OCI-LY1 (cell line): ENCODE data around the gene PLPP1.

Experiments used
- EZH2 ChIP-seq: fragments of 200-600 bp; sonication (generic), shearing (Covaris generic); IDR thresholded peaks from 2 replicates; pipeline ENCODE4 v1.8.0; 2017; ENCODE audit warnings: borderline replicate concordance, mixed run types, mild to moderate bottlenecking, antibody characterized with exemption, low read length, moderate library complexity, mixed read lengths
- TF ChIP-seq, protein P1 (sequence below): fragments of 200-600 bp; sonication (generic), shearing (Covaris generic); IDR thresholded peaks from 2 replicates; pipeline ENCODE4 v1.5.1; 2017; ENCODE audit warnings: mild to moderate bottlenecking, antibody characterized with exemption, low read length, moderate library complexity, mixed read lengths

DNA sequence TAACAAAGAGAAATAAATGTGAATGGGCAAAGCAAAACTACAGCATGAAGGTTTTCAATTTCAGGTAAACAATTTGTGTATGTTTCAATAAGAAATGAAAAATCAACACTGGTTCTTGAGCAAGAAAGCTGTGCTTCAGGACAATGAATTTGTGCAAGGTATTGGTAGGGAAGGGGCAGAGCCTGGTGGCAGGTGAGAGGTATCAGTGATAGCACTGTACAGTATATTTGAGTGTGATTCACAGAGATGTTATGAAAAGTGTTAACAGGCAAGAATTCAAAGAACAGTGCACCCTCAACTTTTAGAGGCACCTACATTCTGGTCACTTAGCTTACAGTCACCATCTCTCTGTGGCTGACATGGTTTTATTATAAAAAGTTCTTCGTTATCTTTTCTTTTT lies 25.7 kb downstream of the PLPP1 start:
- TF ChIP-seq, protein P1, sequence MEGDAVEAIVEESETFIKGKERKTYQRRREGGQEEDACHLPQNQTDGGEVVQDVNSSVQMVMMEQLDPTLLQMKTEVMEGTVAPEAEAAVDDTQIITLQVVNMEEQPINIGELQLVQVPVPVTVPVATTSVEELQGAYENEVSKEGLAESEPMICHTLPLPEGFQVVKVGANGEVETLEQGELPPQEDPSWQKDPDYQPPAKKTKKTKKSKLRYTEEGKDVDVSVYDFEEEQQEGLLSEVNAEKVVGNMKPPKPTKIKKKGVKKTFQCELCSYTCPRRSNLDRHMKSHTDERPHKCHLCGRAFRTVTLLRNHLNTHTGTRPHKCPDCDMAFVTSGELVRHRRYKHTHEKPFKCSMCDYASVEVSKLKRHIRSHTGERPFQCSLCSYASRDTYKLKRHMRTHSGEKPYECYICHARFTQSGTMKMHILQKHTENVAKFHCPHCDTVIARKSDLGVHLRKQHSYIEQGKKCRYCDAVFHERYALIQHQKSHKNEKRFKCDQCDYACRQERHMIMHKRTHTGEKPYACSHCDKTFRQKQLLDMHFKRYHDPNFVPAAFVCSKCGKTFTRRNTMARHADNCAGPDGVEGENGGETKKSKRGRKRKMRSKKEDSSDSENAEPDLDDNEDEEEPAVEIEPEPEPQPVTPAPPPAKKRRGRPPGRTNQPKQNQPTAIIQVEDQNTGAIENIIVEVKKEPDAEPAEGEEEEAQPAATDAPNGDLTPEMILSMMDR = no peak
- no peak for TF ChIP-seq EZH2
